Iris pigment epithelial cell (primary cell): ENCODE results near the gene GAGE10.
"Not testable (repeated sequence)": the region's sequence is repeated elsewhere in the genome, so short reads cannot be mapped to it uniquely, and the experiment has no call there.

Source experiments
- DNase-seq: peaks from one replicate; pipeline ENCODE4 v3.0.0-alpha.2; 2011; ENCODE audit warnings: low read depth

Gene GAGE10

DNA sequence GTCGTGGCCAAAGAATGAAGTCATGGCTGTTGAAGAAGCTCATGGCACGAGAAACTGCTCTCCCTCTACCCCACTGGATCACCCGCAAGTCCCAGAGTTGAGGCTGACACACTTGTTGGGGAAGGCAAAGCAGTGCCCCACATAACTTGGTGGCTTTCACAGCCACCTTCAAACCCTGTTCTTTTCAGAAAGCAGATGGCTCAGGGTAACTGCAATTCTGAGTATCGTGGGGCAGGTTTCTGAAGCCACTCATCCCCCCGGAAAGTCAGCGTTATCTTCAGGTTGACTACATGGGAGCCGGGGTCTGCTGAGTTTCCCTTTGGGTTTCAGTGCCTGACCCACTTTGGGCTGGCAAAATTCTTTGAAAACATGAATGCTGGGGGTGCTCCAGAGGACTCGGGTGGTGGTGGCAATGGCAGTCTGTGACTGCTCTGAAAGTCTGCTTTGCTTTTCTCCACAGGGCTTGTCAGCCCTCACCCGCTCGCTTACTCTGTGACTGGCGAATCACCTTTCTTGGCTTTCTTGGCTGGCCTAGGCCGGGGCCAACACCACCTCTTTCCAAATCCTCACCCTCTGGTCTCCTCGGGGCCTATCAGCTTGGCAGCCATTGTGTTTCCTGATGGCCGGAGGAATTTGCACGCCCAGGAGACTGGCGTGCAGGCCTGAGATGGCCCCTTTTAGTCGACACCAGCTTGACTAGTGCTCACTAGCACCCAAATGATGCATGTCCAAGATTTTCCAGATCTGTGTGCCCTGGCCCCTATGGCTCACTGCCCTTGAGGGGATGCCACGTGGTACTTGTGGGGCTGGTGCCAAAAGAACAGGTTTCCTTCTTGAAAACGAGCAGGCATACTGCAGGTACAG is 26.5 kb upstream of the GAGE10 start:
- peak; percentile 11 for DNase-seq

DNA sequence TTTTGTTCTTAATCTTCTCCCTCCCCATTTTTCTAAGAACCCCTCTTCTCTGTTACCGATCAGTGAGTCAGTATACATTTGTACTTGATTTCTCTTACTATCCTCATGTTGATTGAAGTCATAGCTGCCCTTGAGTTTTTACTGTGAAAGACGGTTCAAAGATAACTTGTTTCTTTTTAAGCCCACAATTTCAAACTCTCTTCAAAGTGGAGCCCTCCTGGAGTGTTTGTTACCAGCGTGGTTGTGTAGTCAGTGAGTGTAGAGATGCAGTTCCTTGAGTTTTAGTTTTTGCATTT is 26.0 kb upstream of the GAGE10 start:
- DNase-seq = no peak

DNA sequence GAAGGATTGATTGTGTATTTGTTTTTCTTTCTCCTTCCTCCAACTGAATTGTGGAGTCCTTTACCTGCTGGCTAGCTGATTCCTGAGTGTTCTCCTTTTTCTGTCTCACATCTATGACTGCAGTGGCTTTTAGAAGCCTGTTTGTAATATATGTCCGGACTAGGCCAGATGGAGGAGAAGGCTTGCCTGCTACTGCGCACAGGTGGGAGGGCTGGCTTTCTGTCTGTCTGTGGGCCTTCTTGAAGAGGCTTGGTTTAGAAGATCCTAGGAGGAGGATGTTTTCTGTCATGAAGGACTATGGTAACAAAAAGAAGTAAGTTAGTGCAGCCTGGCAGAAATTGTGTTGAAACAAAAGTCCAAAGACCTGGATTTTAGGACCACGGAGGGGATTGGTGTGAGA is 25.4 kb upstream of the GAGE10 start:
- DNase-seq = no peak

DNA sequence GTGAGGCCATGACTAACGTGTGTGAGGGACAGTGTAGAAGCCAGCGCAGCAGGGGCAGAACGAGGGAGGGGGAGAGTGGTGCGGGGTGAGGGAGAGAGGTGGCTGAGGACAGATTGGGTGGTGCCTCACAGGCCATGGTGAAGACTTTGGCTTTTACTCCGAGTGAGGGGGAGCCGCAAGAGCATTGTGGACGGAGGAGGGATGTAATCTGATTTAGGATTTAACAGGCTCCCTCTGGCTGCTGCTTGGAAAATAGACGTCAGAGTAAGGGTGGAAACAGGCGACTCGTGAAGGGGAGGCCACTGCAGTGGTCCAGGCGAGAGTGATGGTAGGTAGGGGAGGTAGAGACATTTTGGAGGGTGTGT is 20.8 kb upstream of the GAGE10 start:
- peak; percentile 20 for DNase-seq

GRCh38 chrX:49284212-49284611 is 19.2 kb upstream of the GAGE10 start:
- no peak for DNase-seq

DNA sequence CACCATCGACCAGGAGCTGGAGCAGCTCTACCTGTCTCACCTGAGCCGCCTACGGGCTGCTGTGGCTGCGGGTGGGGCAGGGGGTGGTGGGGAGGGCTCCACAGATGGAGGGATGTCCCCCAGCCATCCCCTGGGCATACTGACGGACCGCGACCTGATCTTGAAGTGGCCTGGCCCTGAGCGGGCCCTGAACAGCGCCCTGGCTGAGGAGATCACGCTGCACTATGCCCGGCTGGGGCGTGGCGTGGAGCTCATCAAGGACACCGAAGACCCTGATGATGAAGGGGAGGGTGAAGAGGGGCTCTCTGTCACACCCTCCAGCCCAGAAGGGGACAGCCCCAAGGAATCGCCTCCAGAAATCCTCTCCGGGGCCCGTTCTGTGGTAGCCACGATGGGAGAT is 17.3 kb upstream of the GAGE10 start:
- no peak for DNase-seq

DNA sequence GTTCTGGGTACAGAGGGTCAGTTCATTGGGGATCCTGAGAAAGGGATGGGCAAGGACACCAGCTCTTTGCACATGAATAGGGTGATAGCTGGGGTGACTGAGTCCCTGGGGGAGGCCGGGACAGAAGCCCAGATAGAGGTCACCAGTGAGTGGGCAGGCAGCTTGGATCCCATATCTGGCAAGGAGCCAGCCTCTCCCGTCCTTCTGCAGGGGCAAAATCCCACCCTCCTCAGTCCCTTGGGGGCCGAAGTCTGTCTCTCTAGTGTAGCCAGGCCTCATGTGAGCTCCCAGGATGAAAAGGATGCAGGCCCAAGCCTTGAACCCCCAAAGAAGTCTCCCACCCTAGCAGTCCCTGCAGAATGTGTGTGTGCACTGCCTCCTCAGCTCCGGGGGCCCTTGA is 16.9 kb upstream of the GAGE10 start:
- DNase-seq = no peak

GRCh38 chrX:49287665-49288064 is 15.8 kb upstream of the GAGE10 start:
- DNase-seq = no peak

- DNase-seq = no peak
These were observed 13.2 kb upstream of the GAGE10 start for GRCh38 chrX:49290215-49290614.

DNA sequence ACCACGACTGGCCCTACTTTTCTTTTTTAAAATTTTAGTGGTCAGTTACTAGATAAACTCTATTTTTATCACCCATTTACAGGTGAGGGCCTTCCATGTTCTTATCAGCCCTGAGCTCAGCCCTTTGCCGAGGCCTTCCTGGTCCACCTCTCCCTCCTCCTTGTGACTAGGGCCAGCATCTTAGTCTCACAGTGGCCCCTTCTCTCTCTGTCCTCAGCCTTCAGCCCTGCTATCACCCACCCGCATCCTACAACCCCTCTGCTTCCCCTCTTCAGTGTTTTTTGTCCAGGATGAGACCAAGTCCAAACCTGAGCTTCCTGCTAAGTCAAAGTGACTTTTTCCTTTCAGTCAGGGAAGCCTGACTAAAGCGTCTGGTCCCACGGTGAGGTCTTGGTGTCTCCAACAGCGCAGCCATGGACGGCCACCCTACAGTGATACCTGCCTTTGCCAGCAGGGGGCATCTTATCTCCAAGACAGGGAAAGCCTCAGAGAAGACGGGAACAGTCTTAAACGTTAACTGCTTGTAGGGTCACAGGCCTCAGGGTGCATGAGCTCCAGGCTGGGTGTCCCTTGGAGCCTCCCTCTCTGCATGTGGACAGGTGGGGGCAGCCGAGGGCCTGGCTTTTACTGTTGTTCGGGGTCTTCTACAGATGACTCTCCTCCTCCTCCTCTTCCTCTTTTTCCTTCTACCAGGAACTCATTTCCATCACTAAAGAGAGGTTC is 11.7 kb upstream of the GAGE10 start:
- DNase-seq = peak; percentile 47

DNA sequence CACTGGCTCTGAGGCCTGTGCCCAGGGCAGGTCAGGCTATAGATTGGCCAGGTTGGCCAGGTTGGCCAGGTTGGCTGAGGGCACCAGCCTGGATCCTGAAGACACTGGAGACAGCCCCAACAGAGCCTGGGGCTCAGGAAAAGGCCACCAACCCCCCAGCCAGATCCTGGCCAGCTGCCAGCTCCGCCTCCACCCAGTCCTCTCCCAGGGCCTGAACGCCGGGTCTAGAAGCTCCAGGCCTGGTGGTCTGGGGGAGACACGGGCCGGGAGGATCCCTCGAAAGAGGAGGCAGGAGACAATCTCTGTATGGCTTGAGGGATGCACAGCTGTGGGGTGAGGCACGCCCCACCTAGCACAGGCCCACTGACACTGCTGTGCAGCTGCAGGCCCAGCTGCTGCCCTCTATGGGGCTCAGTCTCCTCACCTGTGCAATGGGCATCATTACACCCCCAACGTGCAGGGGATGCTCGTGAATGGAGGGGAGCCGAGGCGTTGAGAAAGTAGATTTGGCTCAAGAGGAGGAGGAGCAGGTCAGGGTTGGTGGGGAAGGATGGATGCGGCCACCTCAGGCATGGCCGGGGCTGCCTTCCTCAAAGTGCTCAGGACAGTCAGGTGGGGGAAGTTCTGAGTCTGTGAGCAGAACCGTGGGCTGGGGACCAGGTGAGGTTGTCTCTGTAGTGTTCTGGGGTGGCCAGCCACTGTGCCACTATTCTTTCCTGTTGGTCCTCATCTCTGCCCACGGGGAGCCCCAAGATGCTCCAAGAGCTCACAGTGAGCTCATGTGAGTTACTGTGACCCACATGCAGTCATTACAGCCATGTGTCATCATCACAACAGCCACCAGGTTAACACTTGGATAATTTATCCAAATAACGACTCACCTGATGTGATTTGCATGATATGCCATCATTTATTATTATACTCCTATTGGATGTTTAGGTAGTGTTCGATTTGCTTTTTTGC is 10.8 kb upstream of the GAGE10 start:
- DNase-seq = no peak

- not testable (repeated sequence) for DNase-seq
These were observed 4.2 kb upstream of the GAGE10 start for GRCh38 chrX:49299293-49299692.

DNA sequence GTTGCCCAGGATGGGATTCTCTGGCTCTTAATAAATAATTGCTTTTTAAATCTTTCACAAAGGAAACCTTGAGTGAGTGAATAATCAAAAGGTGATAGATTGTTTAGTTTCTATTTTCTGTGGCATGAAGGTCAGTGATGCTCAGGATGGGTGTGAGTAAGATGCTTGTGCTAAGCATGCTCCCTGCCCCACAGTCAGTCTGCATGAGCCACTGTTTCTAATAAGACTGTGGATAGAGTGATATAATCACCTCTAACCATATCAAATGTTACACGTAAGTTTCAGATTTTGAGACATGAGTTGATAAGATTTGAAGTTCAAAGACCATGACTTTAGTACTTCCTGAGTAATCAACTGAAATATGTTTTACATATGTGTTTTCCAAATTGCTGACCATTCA is 2.7 kb upstream of the GAGE10 start:
- DNase-seq = no peak

GRCh38 chrX:49307775-49308174 is 4.3 kb downstream of the GAGE10 start:
- DNase-seq = not testable (repeated sequence)

DNA sequence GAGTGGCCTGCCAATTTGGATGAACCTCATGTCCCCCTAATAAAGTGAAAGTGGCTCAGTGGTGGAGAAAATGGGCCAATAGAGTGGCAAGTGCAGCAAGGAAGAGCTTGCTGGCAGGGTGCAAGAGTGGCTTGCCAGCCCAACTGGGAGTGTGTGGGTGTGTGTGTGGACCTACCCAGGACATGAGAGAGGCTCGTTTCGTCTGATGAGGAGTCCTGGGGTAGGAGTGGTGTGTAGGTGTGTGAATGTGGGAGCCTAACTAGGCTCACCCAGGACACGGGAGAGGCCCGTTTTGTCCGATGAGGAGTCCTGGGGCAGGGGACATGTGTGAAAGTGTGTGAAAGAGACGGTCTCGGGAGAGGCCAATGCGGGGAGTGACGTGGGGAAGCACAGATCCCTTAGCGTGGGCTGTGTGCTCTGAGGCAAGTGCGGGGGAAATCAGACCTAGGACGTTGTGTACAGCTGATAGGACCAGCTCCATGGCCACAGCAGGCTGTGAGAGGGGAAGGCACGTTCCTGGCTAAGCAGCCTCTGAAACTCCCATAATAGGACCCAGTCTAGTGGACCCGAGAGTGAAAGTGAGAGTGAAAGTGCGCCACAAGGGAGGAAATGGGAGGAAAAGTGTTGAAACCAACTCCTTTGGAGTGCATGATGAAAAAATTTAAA is 5.3 kb downstream of the GAGE10 start:
- DNase-seq = peak; percentile 9

DNA sequence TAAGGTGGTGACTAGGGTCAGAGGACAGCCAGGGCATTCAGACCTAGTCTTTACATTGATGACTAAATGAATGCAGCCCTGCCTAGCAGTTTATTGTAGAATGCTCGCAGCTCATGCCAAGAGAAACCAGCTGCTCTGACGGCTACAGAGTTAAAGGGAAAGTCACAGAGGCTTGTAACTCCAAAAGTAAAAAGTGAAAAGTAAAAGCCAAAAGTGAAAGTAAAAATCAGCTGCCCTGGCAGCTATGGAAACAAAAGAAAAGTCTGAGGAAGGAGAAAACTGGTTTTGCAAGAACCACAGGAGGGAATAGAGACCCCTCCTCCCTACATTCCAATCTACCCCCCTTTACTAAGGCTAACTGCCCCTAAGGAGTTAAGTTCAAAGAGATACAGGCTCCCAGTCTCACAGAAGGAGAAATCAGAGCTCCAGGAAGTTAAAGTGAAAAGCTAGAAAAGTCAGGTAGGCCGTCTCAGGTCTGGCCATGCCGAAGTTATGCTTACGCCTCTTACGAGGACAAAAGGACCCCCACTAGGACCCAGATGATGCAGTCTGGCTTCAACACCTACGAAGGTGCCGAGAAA is 6.0 kb downstream of the GAGE10 start:
- DNase-seq = peak; percentile 22

GRCh38 chrX:49310371-49310770 is 6.9 kb downstream of the GAGE10 start:
- no peak for DNase-seq

DNA sequence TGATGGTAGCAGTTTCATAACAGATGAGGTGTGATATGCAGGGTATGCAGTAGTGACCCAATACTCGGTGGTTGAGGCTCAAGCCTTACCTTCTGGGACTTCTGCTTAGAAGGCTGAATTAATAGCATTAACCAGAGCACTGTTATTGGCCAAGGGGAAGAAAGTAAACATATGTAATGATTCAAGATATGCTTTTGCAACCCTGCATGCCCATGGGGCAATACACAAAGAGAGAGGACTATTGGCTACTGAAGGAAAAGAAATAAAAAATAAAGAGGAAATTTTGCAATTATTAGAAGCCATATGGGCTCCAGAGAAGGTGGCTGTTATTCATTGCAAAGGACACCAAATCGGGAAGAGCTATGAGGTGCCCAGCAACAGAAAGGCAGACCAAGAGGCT is 8.7 kb downstream of the GAGE10 start:
- no peak for DNase-seq

DNA sequence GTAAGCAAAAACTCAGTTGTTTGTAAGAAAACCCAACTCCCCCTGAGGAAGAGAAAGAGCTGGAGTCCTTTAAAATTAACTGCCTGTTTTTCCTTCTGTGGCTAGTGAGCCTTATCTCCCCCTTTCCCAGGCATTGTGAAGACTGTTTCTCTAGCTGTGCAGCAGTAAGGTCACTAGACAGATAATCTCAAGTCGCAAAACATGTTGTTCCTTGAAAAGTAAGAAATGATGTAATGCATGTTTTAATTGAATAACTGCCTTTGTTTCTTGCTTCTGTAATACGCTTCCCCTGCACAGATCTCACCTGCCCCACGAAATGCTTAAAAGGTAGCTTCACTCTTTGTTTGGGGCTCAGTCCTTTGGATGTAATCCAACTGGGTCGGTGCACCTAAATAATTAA is 12.6 kb downstream of the GAGE10 start:
- no peak for DNase-seq

GRCh38 chrX:49321737-49322136 is 18.3 kb downstream of the GAGE10 start, which contains the start of gene GAGE12J:
Gene GAGE12J (plus strand): TSS chrX:49322037. CDS start chrX:49323194, 1,157 bp downstream.
- DNase-seq = not testable (repeated sequence)

DNA sequence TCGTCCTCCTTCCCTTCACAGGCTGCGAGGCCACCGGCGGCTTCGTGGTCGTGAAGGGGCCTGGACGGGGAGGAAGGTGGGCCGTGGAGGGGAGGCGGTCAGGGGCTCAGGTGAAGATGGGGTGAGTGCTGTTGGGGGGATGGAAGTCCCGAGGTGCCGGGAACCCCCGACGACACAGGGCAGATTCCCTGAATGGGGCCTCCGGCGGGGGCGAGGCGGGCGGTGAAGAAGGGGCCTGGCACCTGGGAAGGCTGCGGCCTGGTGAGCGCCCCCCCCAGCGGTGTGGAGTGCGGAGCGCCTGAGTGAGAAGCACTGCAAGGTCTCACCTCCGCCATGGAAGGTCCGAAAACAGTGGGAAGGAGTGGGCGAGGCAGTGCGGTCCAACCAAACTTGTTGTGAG is 18.8 kb downstream of the GAGE10 start:
- DNase-seq = not testable (repeated sequence)
